Esophagus squamous epithelium (tissue), 4 donors: ENCODE data around the gene FGF1.

Experiments
- POLR2A ChIP-seq, 4 donors: fragments of 450-650 bp; IDR thresholded peaks; one replicate each; pipeline ENCODE4 v1.6.1; 2017; ENCODE audit warnings: antibody characterized with exemption in 4 of 4, mild to moderate bottlenecking in 4 of 4, moderate library complexity in 3 of 4
- TF ChIP-seq, protein P1 (sequence below), 6 experiments: fragments of 450-650 bp in 4 of 6; fragments of 200-600 bp in 2 of 6; sonication (generic) in 2 of 6; IDR thresholded peaks; one replicate each; pipeline ENCODE4 v1.5.1; 2016 to 2019; ENCODE audit warnings: antibody characterized with exemption in 6 of 6, mild to moderate bottlenecking in 4 of 6, moderate library complexity in 4 of 6

GRCh38 chr5:142644127-142644526, 41.8 kb downstream of the FGF1 start:
- TF ChIP-seq, protein P1, sequence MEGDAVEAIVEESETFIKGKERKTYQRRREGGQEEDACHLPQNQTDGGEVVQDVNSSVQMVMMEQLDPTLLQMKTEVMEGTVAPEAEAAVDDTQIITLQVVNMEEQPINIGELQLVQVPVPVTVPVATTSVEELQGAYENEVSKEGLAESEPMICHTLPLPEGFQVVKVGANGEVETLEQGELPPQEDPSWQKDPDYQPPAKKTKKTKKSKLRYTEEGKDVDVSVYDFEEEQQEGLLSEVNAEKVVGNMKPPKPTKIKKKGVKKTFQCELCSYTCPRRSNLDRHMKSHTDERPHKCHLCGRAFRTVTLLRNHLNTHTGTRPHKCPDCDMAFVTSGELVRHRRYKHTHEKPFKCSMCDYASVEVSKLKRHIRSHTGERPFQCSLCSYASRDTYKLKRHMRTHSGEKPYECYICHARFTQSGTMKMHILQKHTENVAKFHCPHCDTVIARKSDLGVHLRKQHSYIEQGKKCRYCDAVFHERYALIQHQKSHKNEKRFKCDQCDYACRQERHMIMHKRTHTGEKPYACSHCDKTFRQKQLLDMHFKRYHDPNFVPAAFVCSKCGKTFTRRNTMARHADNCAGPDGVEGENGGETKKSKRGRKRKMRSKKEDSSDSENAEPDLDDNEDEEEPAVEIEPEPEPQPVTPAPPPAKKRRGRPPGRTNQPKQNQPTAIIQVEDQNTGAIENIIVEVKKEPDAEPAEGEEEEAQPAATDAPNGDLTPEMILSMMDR (IDR thresholded peaks at IDR 0.05) = no peak
- TF ChIP-seq POLR2A (IDR thresholded peaks at IDR 0.05) = no peak
